SK-N-SH (cell line): Measurements from ENCODE around the gene RELN. TPM values are rescaled to one million over a fixed set of nuclear protein-coding genes. Genes with fewer than 3 reads are reported as not detected.

Source experiments
- CTCF ChIA-PET: fragments of 300-600, 350-600 bp; formaldehyde crosslinking; extraction: SDS; loops from one replicate; lab custom pipeline; 2021; lab: Yijun Ruan, JAX
- POLR2A ChIA-PET: fragments of 350-600 bp; sonication (Branson Sonifier 250); formaldehyde crosslinking; extraction: SDS; loops from one replicate; lab custom pipeline; 2020; ENCODE audit warnings: antibody characterized with exemption, inconsistent platforms; lab: Yijun Ruan, JAX
- DNase-seq: peaks from one replicate; pipeline ENCODE4 v3.0.0; 2012
- H2AFZ ChIP-seq: fragments of 200-600 bp; sonication (generic); 2 replicates; pipeline ENCODE4 v1.8.1; 2016; ENCODE audit warnings: antibody characterized with exemption, mild to moderate bottlenecking, low read depth
- H3F3A ChIP-seq: fragments of 200-600 bp; sonication (generic); replicated peaks from 2 replicates; pipeline ENCODE3; 2016; ENCODE audit warnings: antibody characterized with exemption, mild to moderate bottlenecking; ENCODE audit not compliant: insufficient read depth
- H3K27ac ChIP-seq, 2 experiments: fragments of 200-500 bp in 1 of 2; fragments of 200-600 bp in 1 of 2; sonication (Bioruptor generic) in 1 of 2; sonication (generic), shearing (Covaris generic) in 1 of 2; 2 replicates each; pipeline versions ENCODE4 v1.5.1 to v1.6.1; 2014 to 2016; ENCODE audit warnings: low read depth in 2 of 2, inconsistent platforms in 1 of 2, low read length in 1 of 2, mild to moderate bottlenecking in 1 of 2, mixed read lengths in 1 of 2
- H3K27me3 ChIP-seq: fragments of 200-600 bp; sonication (generic), shearing (Covaris generic); 2 replicates; pipeline ENCODE4 v1.6.1; 2016; ENCODE audit warnings: mixed run types; ENCODE audit not compliant: insufficient read depth
- H3K36me3 ChIP-seq, 2 experiments: fragments of 200-500 bp in 1 of 2; fragments of 200-600 bp in 1 of 2; sonication (Bioruptor generic) in 1 of 2; sonication (generic) in 1 of 2; replicated peaks in 1 of 2; 2 replicates each; pipeline versions ENCODE3 to v1.5.1; 2014 to 2016; ENCODE audit warnings: low read length in 1 of 2, mild to moderate bottlenecking in 1 of 2; ENCODE audit not compliant: insufficient read depth in 2 of 2, control insufficient read depth in 1 of 2
- H3K4me1 ChIP-seq, 2 experiments: fragments of 200-500 bp in 1 of 2; fragments of 200-600 bp in 1 of 2; sonication (Bioruptor generic) in 1 of 2; sonication (generic), shearing (Covaris generic) in 1 of 2; 2 replicates each; pipeline versions ENCODE4 v1.5.1 to v1.6.1; 2014 to 2016; ENCODE audit warnings: low read depth in 1 of 2, low read length in 1 of 2, mixed run types in 1 of 2; ENCODE audit not compliant: insufficient read depth in 2 of 2, control insufficient read depth in 1 of 2
- H3K4me2 ChIP-seq: fragments of 200-600 bp; sonication (generic), shearing (Covaris generic); 2 replicates; pipeline ENCODE4 v1.6.1; 2017; ENCODE audit warnings: mixed run types
- H3K4me3 ChIP-seq, 2 experiments: fragments of 200-500 bp in 1 of 2; fragments of 200-600 bp in 1 of 2; sonication (Bioruptor generic) in 1 of 2; sonication (generic), shearing (Covaris generic) in 1 of 2; 2 replicates each; pipeline versions ENCODE4 v1.5.1 to v1.8.1; 2014 to 2016; ENCODE audit warnings: low read depth in 2 of 2, inconsistent platforms in 1 of 2, low read length in 1 of 2, mild to moderate bottlenecking in 1 of 2, mixed read lengths in 1 of 2, moderate library complexity in 1 of 2
- H3K79me2 ChIP-seq: fragments of 200-600 bp; sonication (generic); 2 replicates; pipeline ENCODE4 v1.8.1; 2017; ENCODE audit warnings: mild to moderate bottlenecking; ENCODE audit not compliant: insufficient read depth
- H3K9ac ChIP-seq: fragments of 200-600 bp; sonication (generic); 2 replicates; pipeline ENCODE4 v1.6.1; 2017; ENCODE audit warnings: mixed run types
- H3K9me2 ChIP-seq: fragments of 200-600 bp; sonication (generic); 2 replicates; pipeline ENCODE4 v1.6.1; 2017; ENCODE audit warnings: mixed run types
- H3K9me3 ChIP-seq: fragments of 200-600 bp; sonication (generic); 2 replicates; pipeline ENCODE4 v1.6.1; 2017; ENCODE audit warnings: mixed run types, mild to moderate bottlenecking, moderate library complexity
- H4K20me1 ChIP-seq: fragments of 200-600 bp; sonication (generic); 2 replicates; pipeline ENCODE4 v1.6.1; 2017; ENCODE audit warnings: mild to moderate bottlenecking, mixed run types; ENCODE audit not compliant: insufficient read depth
- CHD2 ChIP-seq: fragments of 150-350 bp; IDR thresholded peaks from 2 replicates; pipeline ENCODE4 v1.6.1; 2018; ENCODE audit warnings: low read length; ENCODE audit not compliant: partially characterized antibody
- CTCF ChIP-seq: fragments of 200-600 bp; sonication (generic); IDR thresholded peaks from 2 replicates; pipeline ENCODE4 v1.6.1; 2017; ENCODE audit warnings: antibody characterized with exemption, mild to moderate bottlenecking, moderate library complexity
- FOXM1 ChIP-seq: IDR thresholded peaks from 2 replicates; pipeline ENCODE4 v1.4.0; 2012; ENCODE audit warnings: low read depth, mild to moderate bottlenecking
- PBX3 ChIP-seq: IDR thresholded peaks from 2 replicates; pipeline ENCODE4; 2012
- POLR2AphosphoS5 ChIP-seq: IDR thresholded peaks from 2 replicates; pipeline ENCODE4 v1.6.1; 2012; ENCODE audit warnings: low read depth, low read length
- USF1 ChIP-seq: IDR thresholded peaks from 2 replicates; pipeline ENCODE4 v1.4.0; 2012; ENCODE audit warnings: low read depth, borderline replicate concordance
- YY1 ChIP-seq: IDR thresholded peaks from 2 replicates; pipeline ENCODE4 v1.4.0; 2012; ENCODE audit warnings: low read depth, mild to moderate bottlenecking
- ZBTB33 ChIP-seq: IDR thresholded peaks from 2 replicates; pipeline ENCODE4 v1.4.0; 2012; ENCODE audit warnings: low read depth, borderline replicate concordance
- WGBS: methylation state at CpG from one replicate; pipeline ENCODE4 v1.1.6; 2017; ENCODE audit warnings: low lambda C conversion rate; 5-methylcytosine and 5-hydroxymethylcytosine counted together
- polyA plus RNA-seq, 3 experiments: library from polyadenylated mRNA; depleted of rRNA; stranded (reverse); fragments of >200 nt; gene quantifications; 2 replicates each; pipeline ENCODE4 v1.2.3, GENCODE V29; 2012

Gene RELN
- polyA plus RNA-seq, 1 of the 3 experiments (the other 2 are of a cell fraction) = 0.02 TPM

- WGBS = 80% methylated on average over 7 of the region's 7 CpGs
- H3K9me3 ChIP-seq = no peaks in the 10 kb centered on the region
- CTCF ChIA-PET = no interaction called here
- no peaks in the 10 kb centered on the region for H3K4me1 ChIP-seq
- no peak for DNase-seq
- H4K20me1 ChIP-seq = no peaks in the 10 kb centered on the region
- no peaks in the 10 kb centered on the region for H3F3A ChIP-seq
- TF ChIP-seq FOXM1 = no peak
- TF ChIP-seq USF1 = no peak
- TF ChIP-seq CTCF = no peak
- no peak for TF ChIP-seq CHD2
- no peak for TF ChIP-seq YY1
- H3K79me2 ChIP-seq = no peaks in the 10 kb centered on the region
- POLR2A ChIA-PET = no interaction called here
- H3K4me3 ChIP-seq = no peak overlapping the region
- no peaks in the 10 kb centered on the region for H3K36me3 ChIP-seq
- no peak overlapping the region for H2AFZ ChIP-seq
- no peak overlapping the region for H3K9ac ChIP-seq
- H3K9me2 ChIP-seq = no peaks in the 10 kb centered on the region
- H3K27me3 ChIP-seq = no peaks in the 10 kb centered on the region
- H3K27ac ChIP-seq = no peak overlapping the region
- H3K4me2 ChIP-seq = no peak overlapping the region
These were observed 215.7 kb downstream of the RELN start for GRCh38 chr7:103773726-103774125.

GRCh38 chr7:103772171-103772773 is 217.2 kb downstream of the RELN start:
- Histone ChIP-seq H3K4me3 (no peak overlapping the region), H3K79me2 (no peaks in the 10 kb centered on the region), H3K9me3 (no peaks in the 10 kb centered on the region), H3F3A (no peaks in the 10 kb centered on the region), H2AFZ (no peak overlapping the region), H3K9me2 (no peaks in the 10 kb centered on the region), H3K4me1 (no peaks in the 10 kb centered on the region), H3K36me3 (no peaks in the 10 kb centered on the region), H3K27ac (no peak overlapping the region), H3K9ac (no peak overlapping the region), H3K4me2 (no peak overlapping the region), H4K20me1 (no peaks in the 10 kb centered on the region), H3K27me3 (no peaks in the 10 kb centered on the region)
- no peak for DNase-seq
- WGBS = 36% methylated on average over 2 of the region's 2 CpGs
- POLR2A ChIA-PET = no interaction called here
- no peak for TF ChIP-seq POLR2AphosphoS5
- TF ChIP-seq ZBTB33 = no peak
- no peak for TF ChIP-seq PBX3
- CTCF ChIA-PET = no interaction called here
